WTC11 (cell line): Measurements from ENCODE around the gene EGR4. TPM values are rescaled to one million over a fixed set of nuclear protein-coding genes. Genes with fewer than 3 reads are reported as not detected.

Source experiments
- ARID4B ChIP-seq: sonication (generic); formaldehyde crosslinking; IDR thresholded peaks from 2 replicates; pipeline ENCODE4 v1.8.0; 2023; ENCODE audit warnings: missing genetic modification reagents, mild to moderate bottlenecking, borderline replicate concordance
- ELF4 ChIP-seq: sonication (generic); formaldehyde crosslinking; IDR thresholded peaks from 2 replicates; pipeline ENCODE4 v1.8.1; 2022; ENCODE audit warnings: low read depth, mild to moderate bottlenecking, moderate library complexity, missing genetic modification reagents
- MXD4 ChIP-seq: fragments of 250-450 bp; sonication (Bioruptor Pico); IDR thresholded peaks from 2 replicates; pipeline ENCODE4 v1.8.0; 2021; ENCODE audit warnings: mild to moderate bottlenecking, moderate library complexity, borderline replicate concordance
- RELA ChIP-seq: sonication (generic); formaldehyde crosslinking; IDR thresholded peaks from 2 replicates; pipeline ENCODE4 v1.8.1; 2022; ENCODE audit warnings: missing genetic modification reagents, mild to moderate bottlenecking, borderline replicate concordance
- TEAD4 ChIP-seq: sonication (generic); formaldehyde crosslinking; IDR thresholded peaks from 2 replicates; pipeline ENCODE4 v1.8.0; 2022; ENCODE audit warnings: mild to moderate bottlenecking, missing genetic modification reagents
- ZMAT4 ChIP-seq: fragments of 250-450 bp; sonication (Bioruptor Pico); IDR thresholded peaks from 2 replicates; pipeline ENCODE4 v1.9.0; 2021; ENCODE audit warnings: mild to moderate bottlenecking
- ZNF425 ChIP-seq: fragments of 250-450 bp; sonication (Bioruptor Pico); conservative IDR thresholded peaks from 2 replicates; pipeline ENCODE4 v1.9.0; 2021; ENCODE audit warnings: mild to moderate bottlenecking
- total RNA-seq: library from RNA; stranded (reverse); gene quantifications from 3 replicates; pipeline ENCODE4 v1.2.3, GENCODE V29; 2021
- TF ChIP-seq, protein P1 (sequence below): sonication (generic); formaldehyde crosslinking; IDR thresholded peaks from 2 replicates; pipeline ENCODE4 v1.8.1; 2023; ENCODE audit warnings: mild to moderate bottlenecking, missing genetic modification reagents
- TF ChIP-seq, protein P2 (sequence below): sonication (generic); formaldehyde crosslinking; conservative IDR thresholded peaks from 2 replicates; pipeline ENCODE4 v1.8.1; 2023; ENCODE audit warnings: mild to moderate bottlenecking, low read depth, missing genetic modification reagents, moderate library complexity
- TF ChIP-seq, protein P3 (sequence below): fragments of 250-450 bp; sonication (Bioruptor Pico); IDR thresholded peaks from 2 replicates; pipeline ENCODE4 v1.8.0; 2021; ENCODE audit warnings: mild to moderate bottlenecking

EGR4 gene
- total RNA-seq, 1 experiment from 2014 or later: 0.13 TPM

- TF ChIP-seq TEAD4: no peak
- no peak for TF ChIP-seq ELF4 (CRISPR knock-in tag)
- TF ChIP-seq ZMAT4 (CRISPR knock-in tag): no peak
- TF ChIP-seq, protein P1, sequence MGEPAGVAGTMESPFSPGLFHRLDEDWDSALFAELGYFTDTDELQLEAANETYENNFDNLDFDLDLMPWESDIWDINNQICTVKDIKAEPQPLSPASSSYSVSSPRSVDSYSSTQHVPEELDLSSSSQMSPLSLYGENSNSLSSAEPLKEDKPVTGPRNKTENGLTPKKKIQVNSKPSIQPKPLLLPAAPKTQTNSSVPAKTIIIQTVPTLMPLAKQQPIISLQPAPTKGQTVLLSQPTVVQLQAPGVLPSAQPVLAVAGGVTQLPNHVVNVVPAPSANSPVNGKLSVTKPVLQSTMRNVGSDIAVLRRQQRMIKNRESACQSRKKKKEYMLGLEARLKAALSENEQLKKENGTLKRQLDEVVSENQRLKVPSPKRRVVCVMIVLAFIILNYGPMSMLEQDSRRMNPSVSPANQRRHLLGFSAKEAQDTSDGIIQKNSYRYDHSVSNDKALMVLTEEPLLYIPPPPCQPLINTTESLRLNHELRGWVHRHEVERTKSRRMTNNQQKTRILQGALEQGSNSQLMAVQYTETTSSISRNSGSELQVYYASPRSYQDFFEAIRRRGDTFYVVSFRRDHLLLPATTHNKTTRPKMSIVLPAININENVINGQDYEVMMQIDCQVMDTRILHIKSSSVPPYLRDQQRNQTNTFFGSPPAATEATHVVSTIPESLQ (CRISPR knock-in tag): no peak
- no peak for TF ChIP-seq ZNF425 (CRISPR knock-in tag)
- TF ChIP-seq, protein P2, sequence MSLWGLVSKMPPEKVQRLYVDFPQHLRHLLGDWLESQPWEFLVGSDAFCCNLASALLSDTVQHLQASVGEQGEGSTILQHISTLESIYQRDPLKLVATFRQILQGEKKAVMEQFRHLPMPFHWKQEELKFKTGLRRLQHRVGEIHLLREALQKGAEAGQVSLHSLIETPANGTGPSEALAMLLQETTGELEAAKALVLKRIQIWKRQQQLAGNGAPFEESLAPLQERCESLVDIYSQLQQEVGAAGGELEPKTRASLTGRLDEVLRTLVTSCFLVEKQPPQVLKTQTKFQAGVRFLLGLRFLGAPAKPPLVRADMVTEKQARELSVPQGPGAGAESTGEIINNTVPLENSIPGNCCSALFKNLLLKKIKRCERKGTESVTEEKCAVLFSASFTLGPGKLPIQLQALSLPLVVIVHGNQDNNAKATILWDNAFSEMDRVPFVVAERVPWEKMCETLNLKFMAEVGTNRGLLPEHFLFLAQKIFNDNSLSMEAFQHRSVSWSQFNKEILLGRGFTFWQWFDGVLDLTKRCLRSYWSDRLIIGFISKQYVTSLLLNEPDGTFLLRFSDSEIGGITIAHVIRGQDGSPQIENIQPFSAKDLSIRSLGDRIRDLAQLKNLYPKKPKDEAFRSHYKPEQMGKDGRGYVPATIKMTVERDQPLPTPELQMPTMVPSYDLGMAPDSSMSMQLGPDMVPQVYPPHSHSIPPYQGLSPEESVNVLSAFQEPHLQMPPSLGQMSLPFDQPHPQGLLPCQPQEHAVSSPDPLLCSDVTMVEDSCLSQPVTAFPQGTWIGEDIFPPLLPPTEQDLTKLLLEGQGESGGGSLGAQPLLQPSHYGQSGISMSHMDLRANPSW: no peak
- TF ChIP-seq RELA (CRISPR knock-in tag): no peak
- TF ChIP-seq, protein P3, sequence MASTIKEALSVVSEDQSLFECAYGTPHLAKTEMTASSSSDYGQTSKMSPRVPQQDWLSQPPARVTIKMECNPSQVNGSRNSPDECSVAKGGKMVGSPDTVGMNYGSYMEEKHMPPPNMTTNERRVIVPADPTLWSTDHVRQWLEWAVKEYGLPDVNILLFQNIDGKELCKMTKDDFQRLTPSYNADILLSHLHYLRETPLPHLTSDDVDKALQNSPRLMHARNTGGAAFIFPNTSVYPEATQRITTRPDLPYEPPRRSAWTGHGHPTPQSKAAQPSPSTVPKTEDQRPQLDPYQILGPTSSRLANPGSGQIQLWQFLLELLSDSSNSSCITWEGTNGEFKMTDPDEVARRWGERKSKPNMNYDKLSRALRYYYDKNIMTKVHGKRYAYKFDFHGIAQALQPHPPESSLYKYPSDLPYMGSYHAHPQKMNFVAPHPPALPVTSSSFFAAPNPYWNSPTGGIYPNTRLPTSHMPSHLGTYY (CRISPR knock-in tag): no peak
- no peak for TF ChIP-seq ARID4B
- TF ChIP-seq MXD4 (CRISPR knock-in tag): no peak
Observed at GRCh38 chr2:73243884-73244570, 49.3 kb downstream of the EGR4 start (continued).

Other genes with a start within 250 kb of the EGR4 start
- gene SFXN5, start 221.8 kb downstream of the EGR4 start, total RNA-seq: 23.1 to 25.9 TPM (median 23.6 TPM) in 3 replicates
- gene RAB11FIP5, start 180.6 kb downstream of the EGR4 start, total RNA-seq: 14.0 to 16.0 TPM (median 14.3 TPM) in 3 replicates
- gene NOTO, start 91.0 kb downstream of the EGR4 start, total RNA-seq: 0.15 to 0.23 TPM (median 0.18 TPM) in 3 replicates
- gene SMYD5, start 79.3 kb downstream of the EGR4 start, total RNA-seq: 46.5 to 47.9 TPM (median 46.7 TPM) in 3 replicates
- gene PRADC1, start 60.3 kb downstream of the EGR4 start, total RNA-seq: 11.4 to 12.9 TPM (median 12.2 TPM) in 3 replicates
- gene CCT7, start 59.2 kb downstream of the EGR4 start, total RNA-seq: 482 to 518 TPM (median 514 TPM) in 3 replicates
- gene FBXO41, start 9.1 kb downstream of the EGR4 start, total RNA-seq: 19.2 to 21.5 TPM (median 21.1 TPM) in 3 replicates
- gene ALMS1, start 92.3 kb upstream of the EGR4 start, total RNA-seq: 29.2 to 37.3 TPM (median 34.7 TPM) in 3 replicates